AG04450 (cell line): ENCODE results near the gene TBC1D16. TPM values are rescaled to one million over a fixed set of nuclear protein-coding genes. Genes with fewer than 3 reads are reported as not detected.

Source experiments
- CTCF ChIA-PET: fragments of 300-600, 350-600 bp; formaldehyde crosslinking; extraction: SDS; loops from one replicate; lab custom pipeline; 2022; ENCODE audit warnings: antibody characterized with exemption, inconsistent platforms; lab: Charles Lee
- POLR2A ChIA-PET: fragments of 350-600 bp; formaldehyde crosslinking; extraction: SDS; loops from one replicate; lab custom pipeline; 2021; ENCODE audit warnings: antibody characterized with exemption, inconsistent platforms; lab: Yijun Ruan, JAX
- DNase-seq: peaks from one replicate; pipeline ENCODE4 v3.0.0-alpha.2; 2011; ENCODE audit warnings: low read depth, low spot score
- H3K27ac ChIP-seq: one replicate; pipeline ENCODE4 v1.5.1; 2012; ENCODE audit warnings: low read depth, low read length, control low read depth
- H3K27me3 ChIP-seq: one replicate; pipeline ENCODE4 v1.6.0; 2012; ENCODE audit warnings: low read length; ENCODE audit not compliant: control insufficient read depth, insufficient read depth
- H3K4me3 ChIP-seq: 2 replicates; pipeline ENCODE4 v1.5.1; 2011; ENCODE audit warnings: mild to moderate bottlenecking, low read depth, low read length, control low read depth
- H3K9me3 ChIP-seq: 2 replicates; pipeline ENCODE4 v1.5.1; 2012; ENCODE audit warnings: low read length; ENCODE audit not compliant: control insufficient read depth, insufficient read depth
- polyA plus RNA-seq: library from polyadenylated mRNA; depleted of rRNA; stranded (reverse); fragments of >200 nt; gene quantifications from 2 replicates; pipeline ENCODE4 v1.2.3, GENCODE V29; 2011
- TF ChIP-seq, protein P1 (sequence below): IDR thresholded peaks from 2 replicates; pipeline ENCODE4 v1.5.1; 2011; ENCODE audit warnings: low read depth, low read length, control low read depth, inconsistent platforms

The TBC1D16 gene
- polyA plus RNA-seq, 1 experiment: 10.9 TPM

DNA sequence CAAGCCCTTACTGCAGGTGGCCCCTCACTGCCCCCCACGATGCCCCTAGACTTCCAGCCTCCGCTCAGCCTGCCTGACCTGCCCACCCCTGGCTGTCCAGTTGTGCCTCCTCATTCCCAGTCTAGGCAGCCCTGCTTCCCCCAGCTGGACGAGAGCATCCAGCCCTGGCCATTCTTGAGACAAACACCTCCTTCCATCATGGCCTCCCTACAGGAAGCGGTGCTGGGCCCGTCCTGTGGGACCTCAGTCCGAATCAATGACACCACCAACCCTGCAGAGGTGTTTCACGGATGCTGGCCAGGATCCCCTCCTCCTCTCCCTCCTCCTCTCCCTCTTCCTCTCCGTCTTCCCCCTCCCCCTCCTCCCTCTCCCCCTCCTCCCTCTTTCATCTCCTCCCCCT, 29.0 kb upstream of the TBC1D16 start:
- CTCF ChIA-PET: no interaction called here
- Histone ChIP-seq H3K4me3 (no peak overlapping the region), H3K27ac (no peak overlapping the region), H3K9me3 (peaks cover 5% of the 10 kb centered on the region; the same call in 1 of the 2 replicates), H3K27me3 (no peaks in the 10 kb centered on the region)
- POLR2A ChIA-PET: no interaction called here
- TF ChIP-seq, protein P1, sequence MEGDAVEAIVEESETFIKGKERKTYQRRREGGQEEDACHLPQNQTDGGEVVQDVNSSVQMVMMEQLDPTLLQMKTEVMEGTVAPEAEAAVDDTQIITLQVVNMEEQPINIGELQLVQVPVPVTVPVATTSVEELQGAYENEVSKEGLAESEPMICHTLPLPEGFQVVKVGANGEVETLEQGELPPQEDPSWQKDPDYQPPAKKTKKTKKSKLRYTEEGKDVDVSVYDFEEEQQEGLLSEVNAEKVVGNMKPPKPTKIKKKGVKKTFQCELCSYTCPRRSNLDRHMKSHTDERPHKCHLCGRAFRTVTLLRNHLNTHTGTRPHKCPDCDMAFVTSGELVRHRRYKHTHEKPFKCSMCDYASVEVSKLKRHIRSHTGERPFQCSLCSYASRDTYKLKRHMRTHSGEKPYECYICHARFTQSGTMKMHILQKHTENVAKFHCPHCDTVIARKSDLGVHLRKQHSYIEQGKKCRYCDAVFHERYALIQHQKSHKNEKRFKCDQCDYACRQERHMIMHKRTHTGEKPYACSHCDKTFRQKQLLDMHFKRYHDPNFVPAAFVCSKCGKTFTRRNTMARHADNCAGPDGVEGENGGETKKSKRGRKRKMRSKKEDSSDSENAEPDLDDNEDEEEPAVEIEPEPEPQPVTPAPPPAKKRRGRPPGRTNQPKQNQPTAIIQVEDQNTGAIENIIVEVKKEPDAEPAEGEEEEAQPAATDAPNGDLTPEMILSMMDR: no peak
- no peak for DNase-seq

DNA sequence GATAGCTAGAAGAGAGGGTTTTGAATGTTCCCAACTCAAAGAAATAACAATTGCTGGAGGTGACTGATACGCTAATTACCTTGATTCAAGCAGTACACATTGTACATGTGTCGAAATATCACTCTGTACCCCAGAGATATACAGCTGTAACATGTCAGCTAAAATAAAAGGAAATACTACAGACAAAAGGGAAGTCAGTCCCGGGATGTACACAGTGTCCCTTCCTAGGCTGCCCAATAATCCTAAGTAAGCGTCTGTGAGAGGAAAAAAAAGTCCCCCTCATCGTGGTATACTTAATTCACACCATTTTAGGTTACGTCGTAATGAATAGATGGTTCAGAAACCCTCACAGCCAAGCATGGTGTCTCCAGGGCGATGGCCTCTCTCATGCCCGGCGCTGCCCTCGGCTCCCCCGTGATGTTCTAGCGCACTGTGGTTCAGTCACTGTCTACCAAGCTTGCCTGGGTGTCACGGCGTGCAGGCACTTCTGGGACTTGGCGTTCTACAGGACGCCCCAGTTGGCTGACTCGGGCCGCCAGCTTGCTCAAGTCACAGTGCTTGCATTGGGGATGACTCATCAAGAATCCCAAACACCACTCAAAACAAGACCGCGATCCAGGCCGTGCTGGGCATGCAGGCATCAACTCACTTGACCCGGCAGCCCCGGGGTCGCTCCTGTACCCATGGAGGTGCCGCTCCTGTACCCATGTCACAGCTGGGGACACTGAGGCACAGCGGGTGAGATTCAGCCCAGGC, 28.3 kb upstream of the TBC1D16 start:
- no peak overlapping the region for H3K27ac ChIP-seq
- POLR2A ChIA-PET: no interaction called here
- peaks cover 5% of the 10 kb centered on the region; the same call in 1 of the 2 replicates for H3K9me3 ChIP-seq
- DNase-seq: peak; percentile 11
- no peaks in the 10 kb centered on the region for H3K27me3 ChIP-seq
- CTCF ChIA-PET: no interaction called here
- H3K4me3 ChIP-seq: no peak overlapping the region
- TF ChIP-seq, protein P1: no peak

DNA sequence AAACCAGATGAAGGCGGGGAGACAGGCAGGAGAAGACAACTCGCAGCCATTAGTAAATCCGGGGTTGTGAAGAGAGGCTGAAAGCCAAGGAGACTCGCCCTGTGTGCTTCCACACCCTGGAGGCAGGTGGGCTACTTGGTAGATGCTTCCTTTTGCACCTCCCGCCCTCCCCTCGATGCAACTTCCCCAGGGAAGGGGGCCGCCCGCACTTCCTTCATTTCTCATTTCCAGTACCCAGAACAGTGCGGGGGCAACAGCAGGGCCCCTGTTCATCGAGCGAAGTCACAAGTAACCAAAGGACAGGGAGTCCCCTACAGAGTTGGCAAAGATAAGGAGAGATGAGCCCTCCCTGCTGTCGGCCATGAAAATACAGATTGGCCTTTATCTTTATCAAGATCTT, 25.7 kb upstream of the TBC1D16 start:
- Histone ChIP-seq H3K27me3 (no peaks in the 10 kb centered on the region), H3K4me3 (no peak overlapping the region), H3K27ac (no peak overlapping the region), H3K9me3 (peaks cover 5% of the 10 kb centered on the region; the same call in 1 of the 2 replicates)
- POLR2A ChIA-PET: no interaction called here
- CTCF ChIA-PET: interaction anchor here (1.0 kb wide), 1 partner anchor 21 kb away, joined by 4 read pairs; no protein-coding TSS in a partner anchor
- TF ChIP-seq, protein P1: no peak
- DNase-seq: no peak

DNA sequence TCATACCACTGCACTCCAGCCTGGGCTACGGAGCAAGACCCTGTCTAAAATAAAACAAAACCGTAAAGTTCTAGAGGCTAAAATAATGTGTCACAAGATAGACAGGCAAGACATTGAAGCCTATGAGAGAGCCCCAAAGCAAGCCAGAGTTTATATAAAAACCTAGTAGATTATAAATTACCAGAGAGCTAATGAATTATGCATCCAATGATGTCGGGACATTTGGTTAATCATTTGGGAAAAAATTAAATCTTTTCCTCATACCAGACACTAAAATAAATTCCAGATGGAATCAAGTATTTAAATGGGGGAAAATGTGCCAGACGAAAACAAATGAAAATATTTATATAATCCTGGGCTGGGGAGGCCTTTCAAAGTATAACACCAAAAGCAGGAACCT, 25.0 kb upstream of the TBC1D16 start:
- POLR2A ChIA-PET: no interaction called here
- Histone ChIP-seq H3K9me3 (peaks cover 5% of the 10 kb centered on the region; the same call in 1 of the 2 replicates), H3K27ac (no peak overlapping the region), H3K4me3 (no peak overlapping the region), H3K27me3 (no peaks in the 10 kb centered on the region)
- TF ChIP-seq, protein P1: no peak
- CTCF ChIA-PET: no interaction called here
- no peak for DNase-seq

DNA sequence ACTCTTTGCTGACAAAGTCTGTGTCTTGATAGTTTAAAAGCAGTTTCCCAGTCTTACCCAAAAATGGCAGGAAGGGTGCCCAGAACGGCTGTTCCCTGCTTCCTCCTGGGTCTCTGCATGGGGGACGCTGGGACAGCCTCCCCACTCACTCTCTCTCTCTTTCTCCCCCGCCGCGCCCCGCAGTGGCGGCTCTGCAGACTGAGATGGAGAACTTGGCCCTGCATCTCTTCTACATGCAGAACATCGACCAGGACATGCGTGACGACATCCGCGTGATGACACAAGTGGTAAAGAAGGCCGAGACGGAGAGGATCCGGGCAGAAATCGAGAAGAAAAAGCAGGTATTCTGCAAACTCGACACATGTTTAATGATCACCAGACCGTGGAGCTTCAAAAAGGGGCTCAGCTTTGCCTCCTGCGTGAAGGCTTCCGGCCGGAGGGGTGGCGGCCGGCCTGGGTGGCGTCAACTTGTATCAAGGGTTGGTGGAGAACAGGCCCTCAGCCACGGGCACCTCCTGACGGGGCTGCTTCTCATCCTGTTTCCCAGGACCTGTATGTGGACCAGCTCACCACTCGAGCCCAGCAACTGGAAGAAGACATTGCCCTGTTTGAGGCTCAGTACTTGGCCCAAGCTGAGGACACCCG, 22.8 kb upstream of the TBC1D16 start:
- CTCF ChIA-PET: interaction anchor here (1.1 kb wide), 1 partner anchor 43 kb away, joined by 3 read pairs; the partner anchor contains the start of gene GAA
- Histone ChIP-seq H3K4me3 (no peak overlapping the region), H3K27me3 (no peaks in the 10 kb centered on the region), H3K9me3 (no peaks in the 10 kb centered on the region; the same call in 1 of the 2 replicates), H3K27ac (no peak overlapping the region)
- no peak for DNase-seq
- POLR2A ChIA-PET: no interaction called here
- TF ChIP-seq, protein P1: no peak
